ENCODE data around the gene ARPC5.
A peak's percentile ranks its signal among the peaks of the same experiment; 100 is the strongest.

The ARPC5 gene

GRCh38 chr1:183582021-183582713 lies 53.4 kb downstream of the ARPC5 start:
- DNase-seq = no peak

- DNase-seq = peak; percentile 26
Observed at GRCh38 chr1:183580281-183580682, 55.3 kb downstream of the ARPC5 start.

GRCh38 chr1:183578856-183579255 lies 56.7 kb downstream of the ARPC5 start:
- no peak for DNase-seq

- no peak for DNase-seq
Observed at GRCh38 chr1:183577897-183578465, 57.6 kb downstream of the ARPC5 start.

GRCh38 chr1:183576537-183576936 lies 59.0 kb downstream of the ARPC5 start:
- DNase-seq = no peak

- DNase-seq = no peak
Observed at GRCh38 chr1:183575606-183576005, 60.0 kb downstream of the ARPC5 start.

GRCh38 chr1:183572721-183573120 lies 62.9 kb downstream of the ARPC5 start:
- no peak for DNase-seq

- no peak for DNase-seq
Observed at GRCh38 chr1:183571678-183572268, 63.8 kb downstream of the ARPC5 start.
